ENCODE results near the gene RELN. TPM values are rescaled to one million over a fixed set of nuclear protein-coding genes. Genes with fewer than 3 reads are reported as not detected.
A peak's percentile ranks its signal among the peaks of the same experiment; 100 is the strongest.

Gene RELN
- total RNA-seq, 1 experiment from 2014 or later = 0.20 TPM

- POLR2A ChIA-PET = no interaction called here
- no peaks in the 10 kb centered on the region for H3K9me3 Mint-ChIP-seq
These were observed 35.2 kb upstream of the RELN start for GRCh38 chr7:104024632-104025031.

GRCh38 chr7:104023100-104023499 is 33.6 kb upstream of the RELN start:
- TF ChIP-seq ZNF671 (CRISPR knock-in tag; IDR thresholded peaks at IDR 0.05) = no peak
- TF ChIP-seq PRDM15 (CRISPR knock-in tag; IDR thresholded peaks at IDR 0.05) = no peak
- TF ChIP-seq NR2C2 (CRISPR knock-in tag; IDR thresholded peaks at IDR 0.05) = no peak
- no peak for TF ChIP-seq NFYB (CRISPR knock-in tag; conservative IDR thresholded peaks at IDR 0.05; ENCODE audit: low read depth)
- no peak for TF ChIP-seq MXD4 (CRISPR knock-in tag; IDR thresholded peaks at IDR 0.05; ENCODE audit: borderline replicate concordance)
- no peak for TF ChIP-seq ERG (CRISPR knock-in tag; IDR thresholded peaks at IDR 0.05)
- TF ChIP-seq ZMAT4 (CRISPR knock-in tag; IDR thresholded peaks at IDR 0.05) = no peak
- no peak for TF ChIP-seq USF1 (CRISPR knock-in tag; IDR thresholded peaks at IDR 0.05)
- no peak for TF ChIP-seq CREB1 (CRISPR knock-in tag; IDR thresholded peaks at IDR 0.05)
- TF ChIP-seq ETV6 (CRISPR knock-in tag; IDR thresholded peaks at IDR 0.05) = no peak
- TF ChIP-seq MAX (CRISPR knock-in tag; IDR thresholded peaks at IDR 0.05) = no peak
- TF ChIP-seq OVOL2 (CRISPR knock-in tag; IDR thresholded peaks at IDR 0.05; ENCODE audit: borderline replicate concordance) = no peak
- TF ChIP-seq NR3C1 (CRISPR knock-in tag; conservative IDR thresholded peaks at IDR 0.05; ENCODE audit: low read depth) = no peak
- Mint-ChIP-seq H3K4me3 (no peak overlapping the region), H3K36me3 (no peaks in the 10 kb centered on the region), H3K27me3 (ENCODE audit: low read depth) (peaks cover 3% of the 10 kb centered on the region; the same call in 1 of the 2 replicates), H3K9me3 (no peaks in the 10 kb centered on the region), H3K4me1 (peaks cover 8% of the 10 kb centered on the region), H3K27ac (no peak overlapping the region)
- ChIA-PET CTCF (no interaction called here), POLR2A (no interaction called here)
- no peak for DNase-seq (ENCODE audit: low spot score)
- ATAC-seq = peak; percentile 44; the same call in 1 of the 2 replicates

More at GRCh38 chr7:104024632-104025031, 35.2 kb upstream of the RELN start:
- DNase-seq (ENCODE audit: low spot score) (no peak), ATAC-seq (no peak)
- TF ChIP-seq TEAD4 (CRISPR knock-in tag; IDR thresholded peaks at IDR 0.05) (no peak), FOXP1 (CRISPR knock-in tag; IDR thresholded peaks at IDR 0.05; ENCODE audit: borderline replicate concordance) (no peak), MXD4 (CRISPR knock-in tag; IDR thresholded peaks at IDR 0.05; ENCODE audit: borderline replicate concordance) (no peak), NR3C1 (CRISPR knock-in tag; conservative IDR thresholded peaks at IDR 0.05; ENCODE audit: low read depth) (no peak)
- Mint-ChIP-seq H3K4me3 (no peak overlapping the region), H3K36me3 (no peaks in the 10 kb centered on the region), H3K27ac (no peak overlapping the region), H3K27me3 (ENCODE audit: low read depth) (no peaks in the 10 kb centered on the region), H3K4me1 (peaks cover 8% of the 10 kb centered on the region)
- CTCF ChIA-PET = no interaction called here

- Mint-ChIP-seq H3K27me3 (ENCODE audit: low read depth) (peaks cover 3% of the 10 kb centered on the region; the same call in 1 of the 2 replicates), H3K27ac (no peak overlapping the region), H3K4me1 (no peaks in the 10 kb centered on the region; the same call in 1 of the 2 replicates), H3K9me3 (no peaks in the 10 kb centered on the region), H3K4me3 (no peak overlapping the region), H3K36me3 (no peaks in the 10 kb centered on the region)
- ATAC-seq (no peak), DNase-seq (ENCODE audit: low spot score) (no peak)
- CTCF ChIA-PET = no interaction called here
- POLR2A ChIA-PET = no interaction called here
- TF ChIP-seq ZNF121 (CRISPR knock-in tag; IDR thresholded peaks at IDR 0.05) (no peak), FOXK1 (CRISPR knock-in tag; IDR thresholded peaks at IDR 0.05) (no peak), MYBL2 (CRISPR knock-in tag; IDR thresholded peaks at IDR 0.05) (no peak), ZBTB21 (CRISPR knock-in tag; IDR thresholded peaks at IDR 0.05; ENCODE audit: borderline replicate concordance) (no peak), SP1 (CRISPR knock-in tag; conservative IDR thresholded peaks at IDR 0.05) (no peak), JUN (CRISPR knock-in tag; IDR thresholded peaks at IDR 0.05) (no peak), GTF2I (CRISPR knock-in tag; conservative IDR thresholded peaks at IDR 0.05) (no peak), FOXP4 (CRISPR knock-in tag; IDR thresholded peaks at IDR 0.05) (no peak), NR3C1 (CRISPR knock-in tag; conservative IDR thresholded peaks at IDR 0.05; ENCODE audit: low read depth) (no peak)
These were observed 29.0 kb upstream of the RELN start for GRCh38 chr7:104018425-104018824.
